SW 1271 (cell line): Measurements from ENCODE around the gene HOXB9.

Experiments
- DNase-seq, 2 experiments: peaks; one replicate each; lab custom pipeline; 2025; lab: John Stamatoyannopoulos, UW

HOXB9 gene

DNA sequence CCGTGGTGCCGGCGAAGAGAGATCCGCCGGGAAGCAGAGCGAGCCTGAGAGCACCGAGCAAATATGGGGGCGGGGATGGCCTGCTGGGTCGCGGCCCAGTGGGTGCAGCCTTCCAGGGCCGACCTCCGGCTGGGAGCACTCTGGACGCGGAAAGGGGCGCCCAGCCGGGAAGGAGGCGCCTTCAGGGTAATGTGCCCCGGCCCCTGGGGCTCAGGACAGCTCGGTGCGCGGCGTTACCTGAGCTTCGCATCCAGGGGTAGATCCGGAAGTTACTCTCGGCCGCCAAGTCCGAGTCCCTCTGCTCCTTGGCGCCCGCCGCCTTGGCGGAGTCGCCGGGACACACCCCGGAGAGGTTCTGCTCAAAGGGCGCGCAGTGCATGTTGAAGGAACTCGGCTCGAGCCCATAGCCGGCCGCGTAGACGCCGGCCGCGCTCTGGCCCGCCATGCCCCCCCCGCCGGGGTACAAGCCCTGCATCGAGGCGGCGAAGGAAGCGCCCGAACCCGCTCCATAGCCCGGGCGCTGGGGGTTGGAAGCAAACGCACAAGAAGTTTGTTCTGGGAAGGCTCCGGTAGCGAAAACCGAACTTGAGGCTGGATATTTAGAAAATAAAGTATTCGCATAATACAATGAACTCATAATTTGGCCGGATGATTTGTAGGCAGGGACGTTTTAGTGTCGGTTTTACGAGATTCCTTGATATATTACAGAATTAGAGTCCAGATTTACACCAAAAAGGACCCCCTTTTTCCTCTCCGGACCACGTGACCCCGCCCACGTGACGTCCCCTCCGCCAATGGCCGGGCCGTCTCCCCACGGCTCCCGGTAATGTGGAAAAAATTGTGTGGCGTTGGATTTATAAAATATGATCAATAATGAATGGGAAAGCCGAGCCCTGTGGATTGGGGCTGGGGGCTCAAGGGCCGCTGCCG is 15.6 kb downstream of the HOXB9 start, which contains the start of gene HOXB7:
Gene HOXB7 (minus strand): TSS at position 736 of the 930 bp plus-strand sequence. CDS start 99 bp downstream, at position 637.
- DNase-seq: peak; percentile 46 to 57

DNA sequence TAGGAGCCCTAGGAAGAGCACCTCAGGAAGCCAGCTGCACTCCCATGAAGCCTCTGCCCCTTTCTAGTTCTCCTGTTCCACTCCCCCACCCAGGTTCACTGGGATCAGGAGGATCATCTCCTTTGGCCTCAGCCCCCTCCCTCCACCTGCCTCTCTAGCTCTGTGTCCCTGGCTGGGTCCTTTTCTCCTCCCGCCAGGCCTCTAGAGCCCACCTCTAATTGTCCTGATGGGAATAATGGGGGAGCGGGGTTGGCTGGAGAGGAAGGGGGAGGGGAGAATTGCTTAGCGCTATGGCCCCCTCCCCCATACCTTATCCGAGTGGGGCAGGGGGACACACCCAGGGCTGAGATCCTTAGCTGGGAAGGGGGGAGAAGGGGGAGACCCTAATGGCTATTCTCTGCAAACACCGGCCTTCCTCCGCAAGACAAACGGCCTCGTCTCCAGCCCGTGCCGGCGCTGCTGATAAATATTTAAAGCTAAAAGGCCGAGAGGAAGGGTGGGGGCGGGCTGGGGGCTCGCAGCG is 16.3 kb downstream of the HOXB9 start:
- no peak for DNase-seq

DNA sequence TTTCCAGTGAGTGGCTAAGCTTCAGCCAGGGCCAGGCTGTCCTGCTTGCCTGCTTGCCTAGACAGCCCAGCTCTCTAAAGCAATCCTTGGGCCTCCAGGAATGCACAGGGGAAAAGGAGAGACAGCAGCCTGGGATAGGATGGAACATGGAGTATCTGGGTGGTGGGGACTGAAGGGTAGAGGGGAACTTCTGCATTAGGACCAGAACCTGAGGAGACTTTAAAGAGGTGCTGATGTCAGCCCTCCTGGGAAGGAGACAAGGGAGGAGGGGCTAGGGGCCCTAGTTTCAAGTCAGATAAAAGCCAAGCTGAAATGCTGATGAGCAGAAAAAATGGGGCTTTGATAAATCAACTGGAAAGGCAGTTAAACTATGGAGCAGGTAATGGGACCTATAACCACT is 17.1 kb downstream of the HOXB9 start:
- no peak for DNase-seq

DNA sequence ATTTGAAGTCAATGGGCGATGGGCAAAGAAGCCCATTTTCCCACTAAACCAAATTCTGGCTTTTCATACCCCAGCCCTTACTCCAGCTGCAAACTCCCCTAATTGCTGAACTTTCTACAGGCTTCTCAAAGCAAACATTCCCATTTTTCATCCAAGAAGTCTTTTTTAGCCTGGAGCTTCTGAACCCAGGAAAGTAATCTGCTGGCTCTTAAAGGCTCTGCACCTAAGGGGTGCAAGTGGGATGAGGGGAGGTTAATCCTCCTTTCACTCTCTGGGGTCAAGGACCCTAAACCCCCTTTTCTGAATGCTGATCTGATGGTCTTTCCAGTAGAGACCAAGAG is 17.7 kb downstream of the HOXB9 start:
- no peak for DNase-seq

DNA sequence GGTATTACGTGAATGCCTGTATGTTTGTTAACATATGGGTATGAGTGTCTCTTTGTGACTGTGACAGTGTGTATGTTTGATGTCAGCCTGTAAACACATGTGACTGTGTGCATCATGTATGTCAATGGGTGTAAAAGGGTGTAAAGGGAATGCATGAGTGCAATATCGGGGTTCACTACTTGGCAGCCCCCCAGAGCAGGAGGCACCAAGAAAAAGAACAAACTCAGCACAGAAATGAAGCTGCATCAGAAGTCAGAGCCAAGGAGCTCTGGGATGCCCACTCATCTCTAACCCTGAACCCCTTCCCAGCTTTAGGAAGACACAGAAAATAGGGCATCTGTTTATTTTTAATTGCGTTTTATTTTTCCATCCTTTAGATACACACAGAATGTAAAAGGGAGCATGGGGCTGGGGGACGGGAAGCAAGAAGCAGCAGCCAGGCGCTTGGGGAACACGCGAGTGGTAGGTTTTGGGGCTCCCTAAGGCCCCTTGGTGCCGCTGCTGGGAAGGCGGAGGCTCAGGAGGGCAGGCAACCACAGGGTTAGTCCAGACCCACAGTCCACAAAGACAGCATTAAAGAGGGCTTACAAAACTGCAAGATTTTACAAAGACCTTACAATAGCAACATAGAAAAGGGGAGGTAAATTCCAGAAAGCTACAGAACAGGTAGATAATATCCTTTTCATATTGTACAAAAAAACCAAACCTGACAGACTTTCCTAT is 19.1 kb downstream of the HOXB9 start:
- DNase-seq: no peak

DNA sequence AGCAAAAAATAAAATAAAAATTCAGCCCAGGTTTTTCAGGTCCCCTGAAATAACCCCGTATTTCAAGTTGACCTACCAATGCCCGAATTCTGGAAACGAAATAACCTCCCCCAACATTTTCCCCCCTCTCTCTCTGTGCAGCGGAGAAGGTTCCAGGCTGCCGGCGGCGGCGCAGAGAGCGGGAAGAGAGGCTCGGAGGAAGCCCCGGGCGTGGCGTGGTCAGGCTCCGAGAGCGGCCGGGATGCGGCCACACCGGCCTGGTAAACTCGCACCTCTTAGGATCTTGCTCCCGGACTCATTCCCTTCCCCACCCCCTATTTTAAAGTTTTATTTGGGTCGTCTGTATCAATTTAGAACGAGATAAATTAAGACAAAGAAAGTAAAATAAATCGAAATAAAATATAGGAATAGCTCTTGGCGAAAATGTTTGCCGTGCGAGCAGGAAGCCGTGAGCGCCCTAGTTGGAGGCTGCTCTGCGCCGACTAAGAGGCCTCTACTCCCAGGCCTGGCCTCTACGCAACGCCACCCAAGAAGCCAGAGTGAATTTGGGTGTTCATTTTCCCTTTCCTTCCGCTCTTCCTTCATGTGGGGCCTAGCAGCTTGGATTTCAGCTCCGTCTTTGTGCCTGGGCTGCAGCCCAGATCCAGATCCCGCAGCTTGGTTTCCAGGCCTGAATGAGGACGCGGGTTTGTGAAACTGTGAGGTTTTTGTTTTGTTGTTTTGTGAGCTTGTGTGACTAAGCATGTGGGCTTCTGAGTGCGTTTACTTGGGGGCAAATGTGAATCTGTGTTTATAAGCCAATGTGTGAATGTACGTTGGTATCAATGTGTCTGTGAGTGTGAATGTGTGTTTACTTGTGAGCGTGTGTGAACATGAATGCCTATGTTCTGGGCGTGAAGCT is 19.9 kb downstream of the HOXB9 start:
- DNase-seq: no peak

DNA sequence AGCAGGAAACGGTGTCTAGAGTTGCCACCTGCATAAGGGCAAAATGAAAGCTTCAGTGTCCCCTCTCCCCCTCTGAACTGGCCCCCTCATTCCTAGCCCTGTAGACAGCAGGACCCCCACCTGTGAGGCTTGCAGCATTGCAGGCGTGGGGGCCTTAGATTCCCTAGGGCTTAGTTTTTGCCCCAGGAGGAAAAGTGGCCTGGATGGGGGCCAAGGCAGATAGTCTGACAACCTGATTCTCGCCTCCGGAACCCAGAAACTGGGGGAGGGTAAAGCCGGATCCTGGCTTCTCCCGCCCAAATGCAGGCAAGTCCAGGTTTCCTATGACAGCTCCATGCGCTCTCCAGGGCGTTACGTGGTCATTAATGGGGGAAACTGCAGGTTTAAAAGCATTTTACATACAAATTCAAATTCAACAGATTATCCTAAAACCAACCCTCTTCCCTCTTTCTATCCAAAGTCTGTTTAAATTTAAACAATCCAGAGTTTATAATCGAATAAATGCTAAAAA is 20.7 kb downstream of the HOXB9 start:
- no peak for DNase-seq

DNA sequence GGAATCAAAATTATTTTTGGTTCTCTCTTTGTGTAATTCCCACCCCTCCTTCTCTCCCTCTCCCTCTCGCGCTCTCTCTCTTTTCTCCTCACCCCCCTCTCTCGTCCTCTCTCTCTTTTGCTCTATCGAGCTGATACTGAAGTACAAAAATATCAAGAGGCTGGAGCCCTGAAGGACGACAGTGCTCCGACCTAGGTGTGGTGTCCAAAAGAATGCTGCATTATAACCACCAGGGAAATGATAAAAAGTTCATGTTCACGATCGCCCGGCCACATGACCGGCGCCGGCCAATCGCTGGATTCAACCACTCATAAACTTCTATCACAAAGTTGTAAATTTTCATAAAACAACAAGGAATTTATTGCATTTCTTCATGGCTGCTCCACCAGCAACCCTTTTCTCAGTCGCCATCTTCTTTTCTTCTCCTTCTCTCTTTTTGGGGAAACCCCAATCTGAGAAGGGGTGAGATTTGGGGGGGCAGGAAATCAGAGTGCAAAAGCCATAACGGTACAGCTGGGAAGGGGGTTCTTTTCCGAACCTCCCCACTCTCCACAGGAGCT is 21.3 kb downstream of the HOXB9 start, which contains the start of gene HOXB6:
Gene HOXB6 (minus strand): TSS at position 217 of the 560 bp plus-strand sequence. CDS start 6,836 bp downstream, outside the sequence.
- no peak for DNase-seq

DNA sequence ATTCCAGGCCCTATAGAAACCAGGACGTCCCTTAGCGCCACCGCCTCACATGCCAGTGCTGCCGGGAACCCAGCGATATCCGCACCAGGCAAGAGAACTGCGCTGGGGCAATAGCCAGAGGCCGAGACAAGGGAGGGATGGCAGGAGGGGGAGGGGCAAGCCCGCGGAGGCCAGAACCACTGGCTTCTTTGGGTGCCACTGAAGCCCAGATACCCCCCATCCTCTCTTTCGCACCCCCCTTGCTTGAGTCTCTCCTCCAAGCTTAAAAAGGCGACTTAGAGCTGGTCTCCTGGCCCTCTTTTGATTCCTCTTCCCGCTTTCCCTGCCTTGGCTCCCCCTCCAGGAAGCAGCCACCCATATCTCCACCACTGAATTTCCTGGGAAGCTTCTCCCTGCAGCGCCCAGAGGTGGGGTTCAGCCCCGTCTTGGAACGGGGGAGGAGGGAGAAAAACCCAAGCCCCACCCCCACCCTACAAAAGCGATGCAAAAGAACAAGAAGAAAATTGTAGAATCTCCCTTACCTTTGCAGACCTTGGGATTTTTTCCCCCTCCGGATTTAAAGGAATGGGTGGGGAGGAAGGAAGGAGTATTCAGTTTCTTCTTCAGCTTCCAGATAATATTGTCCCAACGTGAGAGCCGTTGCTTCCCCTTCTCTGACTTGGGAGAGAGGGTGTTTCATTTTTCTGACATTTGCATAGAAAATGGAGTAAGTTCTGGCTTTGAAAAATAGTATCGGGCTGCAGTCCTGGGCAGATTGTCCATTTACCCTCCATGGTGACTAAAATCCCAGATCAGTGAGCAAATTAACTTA is 22.0 kb downstream of the HOXB9 start:
- peak in 1 of 2 experiments; percentile 51 for DNase-seq

DNA sequence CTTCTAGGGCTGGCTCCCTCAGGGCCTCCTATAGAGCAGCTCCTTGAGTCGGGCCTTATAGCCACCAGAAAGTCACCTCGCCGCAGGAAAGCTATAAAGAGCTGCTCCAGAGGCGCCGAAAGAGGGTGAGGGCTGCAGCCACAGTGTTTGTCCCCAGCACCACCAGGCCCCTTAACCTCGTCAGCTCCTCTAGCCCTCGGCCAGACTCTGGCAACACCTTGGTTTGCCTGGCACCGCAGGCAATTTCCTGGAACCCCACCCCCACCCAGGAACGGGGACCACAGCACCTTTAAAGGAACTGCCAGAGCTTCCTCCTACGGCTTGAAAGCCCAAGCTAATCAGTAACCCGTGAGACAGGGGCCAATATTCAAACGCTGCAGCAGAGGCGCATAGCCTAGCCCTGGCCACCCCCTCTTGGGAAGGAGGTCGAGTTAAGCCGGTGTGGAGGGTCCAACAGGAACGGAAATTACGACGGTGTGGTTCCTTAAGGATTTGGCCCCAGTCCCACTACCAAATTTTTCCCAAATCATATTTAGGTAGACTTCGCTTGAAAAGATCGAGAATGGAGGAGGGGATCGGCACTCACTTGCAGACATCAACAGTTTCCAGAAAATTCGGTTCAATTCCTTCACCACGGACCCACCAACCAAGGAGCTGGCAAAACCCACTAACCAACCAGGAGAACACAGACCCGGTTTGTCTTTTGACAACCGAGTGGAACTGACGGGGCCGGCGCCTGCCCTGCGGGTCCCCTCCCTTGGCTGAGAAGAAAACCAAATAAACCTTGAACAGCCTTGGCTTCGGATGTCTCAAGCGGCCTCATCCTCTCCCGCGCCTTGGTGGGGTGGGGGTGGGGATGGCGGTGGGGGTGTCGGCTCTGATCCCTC is 24.4 kb downstream of the HOXB9 start:
- DNase-seq: no peak

DNA sequence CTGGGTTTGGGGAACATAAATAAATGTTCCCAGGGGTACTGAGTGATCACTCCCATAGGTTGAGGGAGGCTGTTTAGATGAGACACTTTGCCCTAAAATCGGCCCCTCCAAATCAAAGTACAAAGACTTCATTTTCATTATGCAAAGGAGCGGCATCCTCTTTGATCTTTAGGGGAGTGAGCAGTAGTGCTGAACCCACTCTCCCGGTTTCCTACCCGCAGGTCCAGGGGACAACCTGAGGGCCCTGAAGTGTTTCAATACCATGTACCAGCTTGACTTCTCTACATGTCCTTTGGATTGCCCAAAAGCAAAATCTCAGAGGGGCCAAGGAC is 25.0 kb downstream of the HOXB9 start:
- DNase-seq: no peak

DNA sequence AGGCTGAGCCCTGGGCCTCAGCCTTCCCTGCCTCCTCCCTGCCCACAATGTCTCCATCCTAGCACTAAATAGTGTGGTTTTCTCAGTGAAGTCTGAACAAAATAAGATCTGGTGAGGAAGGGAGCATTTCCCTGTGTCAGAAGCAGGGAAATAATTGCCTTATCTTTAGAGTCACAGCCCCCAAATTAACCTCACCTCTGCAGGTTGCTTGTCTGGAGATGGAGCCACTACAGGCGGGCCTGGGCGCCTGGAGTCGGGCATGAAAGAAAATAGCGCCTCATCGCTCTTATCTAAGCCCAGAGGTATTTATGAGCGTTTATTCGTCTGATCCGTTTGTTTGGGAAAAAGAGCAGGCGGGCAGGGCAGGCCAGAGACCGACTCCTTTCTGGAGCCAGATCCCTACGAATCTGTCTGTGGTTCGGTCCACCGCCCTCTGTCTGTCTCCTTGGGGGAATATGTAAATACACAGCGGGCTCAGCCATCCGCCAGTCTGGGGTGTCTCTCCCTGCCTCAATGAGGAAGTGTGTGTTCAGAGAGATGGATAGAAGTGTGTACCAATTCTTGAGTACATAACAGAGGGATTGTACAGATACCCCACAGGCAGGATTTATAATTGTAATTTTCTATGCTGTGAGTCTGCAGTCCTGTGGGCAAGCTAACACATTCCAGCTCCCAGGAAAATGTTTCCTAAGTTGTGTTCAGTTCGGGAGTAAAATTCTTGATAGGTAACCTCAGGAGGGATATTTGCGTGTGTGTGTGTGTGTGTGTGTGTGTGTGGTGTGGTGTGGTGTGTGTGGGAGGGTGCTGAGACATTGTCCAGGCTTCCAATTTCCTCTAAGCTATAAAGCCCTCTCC is 25.7 kb downstream of the HOXB9 start:
- no peak for DNase-seq

DNA sequence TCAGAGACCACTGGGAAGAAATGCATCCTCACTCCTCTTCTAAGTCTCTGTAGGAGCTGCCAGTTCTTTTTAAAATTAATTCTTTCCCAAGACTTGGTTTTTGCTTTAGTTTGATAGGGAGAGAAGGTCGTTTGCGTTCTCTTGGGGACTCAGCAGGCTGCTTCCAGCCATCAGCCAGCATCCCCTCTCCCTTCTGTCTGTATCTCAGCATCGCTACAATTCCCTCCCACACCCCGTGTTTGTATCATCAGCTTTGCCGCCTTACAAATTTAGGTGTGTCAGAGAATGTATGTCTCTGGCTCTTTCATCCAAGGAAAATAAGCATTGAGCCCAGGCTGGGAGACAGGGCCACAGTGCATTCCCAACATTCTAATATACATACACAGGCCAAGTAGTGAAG is 26.8 kb downstream of the HOXB9 start:
- no peak for DNase-seq

DNA sequence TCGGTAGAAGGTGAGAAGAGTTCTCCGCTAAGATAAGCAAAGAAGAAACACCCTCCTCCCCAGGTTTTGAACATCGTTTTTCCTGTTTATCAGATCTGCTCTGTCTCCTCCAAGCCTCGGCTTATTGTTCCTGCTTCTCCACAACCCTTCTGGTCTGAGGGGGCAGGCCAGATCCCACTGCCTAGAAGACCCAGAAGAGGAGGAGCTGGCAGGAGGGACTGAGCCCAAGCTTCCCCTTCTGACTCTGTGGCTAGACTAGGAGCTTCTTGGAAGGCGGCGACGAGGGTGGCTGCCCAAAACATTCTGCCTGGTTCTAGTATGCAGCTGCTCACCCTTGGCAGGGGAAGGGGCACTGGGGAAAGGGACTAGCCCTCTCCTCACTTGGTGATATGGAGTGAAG is 27.4 kb downstream of the HOXB9 start:
- no peak for DNase-seq

DNA sequence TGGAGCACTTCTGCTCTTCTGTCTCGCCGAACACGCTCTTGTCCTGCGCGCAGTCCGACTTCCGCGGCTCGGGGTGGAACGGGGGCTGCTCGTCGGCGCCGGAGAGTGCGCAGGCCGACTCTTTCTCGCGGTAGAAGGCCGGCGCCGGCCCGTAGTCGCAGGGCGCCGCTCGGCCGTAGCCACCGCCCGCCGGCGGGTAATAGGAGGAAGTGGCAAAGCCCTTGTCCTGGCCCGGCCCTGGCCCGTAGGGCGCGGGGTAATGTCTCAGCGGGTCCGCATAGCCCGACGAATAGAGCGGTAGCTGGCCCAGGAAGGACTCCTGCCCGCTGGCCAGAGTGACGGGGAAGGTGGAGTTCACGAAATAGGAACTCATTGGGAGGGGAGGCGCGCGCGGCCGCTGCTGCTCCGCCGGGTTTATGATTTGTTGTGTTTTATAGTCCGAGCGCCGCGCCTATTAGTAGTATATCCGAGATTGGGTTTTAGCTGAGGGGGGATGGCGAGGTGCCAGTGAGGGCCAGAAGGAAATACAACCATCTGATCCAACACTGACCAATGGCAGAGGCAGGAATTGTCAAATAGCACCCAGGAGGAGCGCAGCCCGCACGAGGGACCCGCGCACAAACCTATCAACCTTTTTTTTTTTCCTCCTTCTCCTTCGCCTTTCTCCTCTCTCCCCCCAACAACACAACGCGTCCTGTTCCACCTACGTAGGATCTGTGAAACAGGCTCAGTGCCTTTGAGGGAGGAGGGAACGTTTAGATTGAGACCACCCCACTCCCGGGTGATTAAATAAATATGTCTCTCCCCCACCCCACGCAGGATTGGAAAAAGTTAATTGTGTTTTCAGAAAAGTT is 28.2 kb downstream of the HOXB9 start:
- no peak for DNase-seq

DNA sequence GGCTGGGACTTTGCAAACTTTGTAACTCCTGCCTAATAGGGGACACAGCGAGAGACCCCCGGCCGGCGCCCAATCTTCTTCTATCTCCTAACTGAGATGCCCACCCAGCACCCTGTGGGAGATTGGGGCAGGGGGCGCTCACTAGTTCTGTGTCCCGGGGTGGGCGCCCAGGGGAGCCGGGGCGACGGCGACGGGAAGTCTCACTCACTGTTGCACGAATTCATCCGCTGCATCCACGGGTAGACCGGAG is 28.7 kb downstream of the HOXB9 start:
- no peak for DNase-seq

DNA sequence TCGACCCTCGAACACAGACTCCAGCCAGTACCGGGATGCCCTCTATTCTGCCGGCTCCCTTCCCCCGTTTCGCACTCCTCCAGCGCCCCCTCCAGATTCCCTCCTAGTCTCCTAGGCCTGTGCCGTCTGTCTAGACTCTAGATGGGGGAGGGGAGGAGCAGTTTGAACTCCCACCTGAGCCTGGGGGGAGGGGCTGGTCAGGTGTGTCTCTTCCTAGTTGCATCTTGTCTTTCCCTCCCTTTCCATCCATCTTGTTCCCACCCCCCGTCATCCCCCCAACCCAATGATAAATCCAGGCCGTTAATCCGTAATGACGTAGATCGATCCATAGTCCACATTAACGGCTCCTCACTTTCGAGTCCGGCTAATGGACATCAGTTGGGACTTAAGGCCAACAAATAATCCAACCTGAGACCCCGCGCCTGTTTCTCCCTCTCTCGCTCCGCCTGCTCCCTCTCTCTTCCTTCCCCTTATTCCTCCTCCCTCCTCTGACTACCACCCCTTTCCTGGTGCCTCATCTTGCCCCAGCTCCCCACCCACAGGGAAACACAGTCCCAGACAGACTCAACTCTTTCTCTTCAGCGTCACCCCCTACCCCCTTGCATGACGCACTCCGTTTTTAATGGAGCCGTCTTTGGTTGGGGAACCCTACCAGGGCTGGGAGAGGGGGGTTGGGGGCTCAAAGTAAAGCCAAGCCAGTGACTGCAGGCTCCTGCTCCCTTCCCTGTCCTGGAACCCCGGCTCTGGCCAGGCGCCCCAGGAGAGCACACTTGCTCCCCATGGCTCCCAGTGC is 29.2 kb downstream of the HOXB9 start:
- DNase-seq: no peak
